ENCODE results near the gene UBE2L3.
"Not testable (repeated sequence)": the region's sequence is repeated elsewhere in the genome, so short reads cannot be mapped to it uniquely, and the experiment has no call there.

Gene UBE2L3

GRCh38 chr22:21567456-21568346, at the start of gene UBE2L3:
UBE2L3 (plus strand) TSS chr22:21567714; CDS start chr22:21567745, 31 bp downstream.
- DNase-seq (ENCODE audit: low read depth, low spot score): peak; percentile 31

GRCh38 chr22:21526705-21527500, 40.6 kb upstream of the UBE2L3 start:
- not testable (repeated sequence) for DNase-seq (ENCODE audit: low read depth, low spot score)

- DNase-seq (ENCODE audit: low read depth, low spot score): not testable (repeated sequence)
Observed at GRCh38 chr22:21531525-21531924, 36.0 kb upstream of the UBE2L3 start.

- not testable (repeated sequence) for DNase-seq (ENCODE audit: low read depth, low spot score)
Observed at GRCh38 chr22:21532863-21533648, 34.5 kb upstream of the UBE2L3 start.

- not testable (repeated sequence) for DNase-seq (ENCODE audit: low read depth, low spot score)
Observed at GRCh38 chr22:21539862-21540261, 27.7 kb upstream of the UBE2L3 start.

- not testable (repeated sequence) for DNase-seq (ENCODE audit: low read depth, low spot score)
Observed at GRCh38 chr22:21544432-21545322, 22.8 kb upstream of the UBE2L3 start.

- DNase-seq (ENCODE audit: low read depth, low spot score): not testable (repeated sequence)
Observed at GRCh38 chr22:21549558-21549957, 18.0 kb upstream of the UBE2L3 start.

GRCh38 chr22:21550008-21550677, 17.4 kb upstream of the UBE2L3 start:
- DNase-seq (ENCODE audit: low read depth, low spot score): not testable (repeated sequence)

GRCh38 chr22:21550678-21551047, 16.9 kb upstream of the UBE2L3 start:
- not testable (repeated sequence) for DNase-seq (ENCODE audit: low read depth, low spot score)

GRCh38 chr22:21551361-21551760, 16.2 kb upstream of the UBE2L3 start, which contains the start of gene RIMBP3C:
RIMBP3C (minus strand) TSS chr22:21551461; CDS start chr22:21550976, 485 bp downstream.
- DNase-seq (ENCODE audit: low read depth, low spot score): not testable (repeated sequence)

- not testable (repeated sequence) for DNase-seq (ENCODE audit: low read depth, low spot score)
Observed at GRCh38 chr22:21559345-21560125, 8.0 kb upstream of the UBE2L3 start.

- DNase-seq (ENCODE audit: low read depth, low spot score): not testable (repeated sequence)
Observed at GRCh38 chr22:21560657-21561056, 6.9 kb upstream of the UBE2L3 start.

- no peak for DNase-seq (ENCODE audit: low read depth, low spot score)
Observed at GRCh38 chr22:21563912-21564311, 3.6 kb upstream of the UBE2L3 start.

- no peak for DNase-seq (ENCODE audit: low read depth, low spot score)
Observed at GRCh38 chr22:21564411-21564810, 3.1 kb upstream of the UBE2L3 start.

- no peak for DNase-seq (ENCODE audit: low read depth, low spot score)
Observed at GRCh38 chr22:21568347-21569075, 997 bp downstream of the UBE2L3 start.

- DNase-seq (ENCODE audit: low read depth, low spot score): not testable (repeated sequence)
Observed at GRCh38 chr22:21569076-21569427, 1.5 kb downstream of the UBE2L3 start.

- no peak for DNase-seq (ENCODE audit: low read depth, low spot score)
Observed at GRCh38 chr22:21569459-21570170, 2.1 kb downstream of the UBE2L3 start.

- DNase-seq (ENCODE audit: low read depth, low spot score): no peak
Observed at GRCh38 chr22:21570398-21570797, 2.9 kb downstream of the UBE2L3 start.

Data from brain pericyte (primary cell).